ENCODE measurements around the gene INAFM1. TPM values are rescaled to one million over a fixed set of nuclear protein-coding genes. Genes with fewer than 3 reads are reported as not detected.

Gene INAFM1
- total and polyA plus RNA-seq, 9 of the 15 experiments (the other 6 are each of a cell fraction or from before 2014, with no cell fraction given) = 0.71 to 30.9 (median 3.1) TPM

GRCh38 chr19:47315125-47315821 is 40.6 kb downstream of the INAFM1 start (continued):
- 0 out of 2 replicates have a peak, but pooled peaks have one; percentile 12 for TF ChIP-seq ZBTB40 (IDR thresholded peaks at IDR 0.05)
- no peak for TF ChIP-seq ZBTB40 (CRISPR knock-in tag; IDR thresholded peaks at IDR 0.05)
- TF ChIP-seq KAT2B (IDR thresholded peaks at IDR 0.05; ENCODE audit: low read depth, low read length) = no peak
- peak in 1 of 2 experiments; percentile 82; a peak in 2 of 3 replicates for TF ChIP-seq CBX3 (IDR thresholded peaks at IDR 0.05; ENCODE audit: borderline replicate concordance in 1 of 2, low read length in 2 of 2)
- TF ChIP-seq RHOXF2B (CRISPR knock-in tag; conservative IDR thresholded peaks at IDR 0.05) = no peak
- peak; percentile 86; the same call in 1 of the 2 replicates for TF ChIP-seq BACH1 (tag; IDR thresholded peaks at IDR 0.05)
- TF ChIP-seq CTCF (IDR thresholded peaks at IDR 0.05 in 2 of 3, conservative IDR thresholded peaks at IDR 0.05 in 1 of 3; ENCODE audit: insufficient read depth in 2 of 3, low read depth in 1 of 3, low read length in 3 of 3) = no peak
- TF ChIP-seq ZNF57 (CRISPR knock-in tag; IDR thresholded peaks at IDR 0.05) = no peak
- TF ChIP-seq NR2C2 (CRISPR knock-in tag; IDR thresholded peaks at IDR 0.05) = no peak
- peak; percentile 86 for TF ChIP-seq NR2C2 (tag; IDR thresholded peaks at IDR 0.05)
- no peak for TF ChIP-seq ZBTB9 (CRISPR knock-in tag; IDR thresholded peaks at IDR 0.05)
- TF ChIP-seq GABPA (tag; conservative IDR thresholded peaks at IDR 0.05; ENCODE audit: low read depth) = peak; percentile 54
- TF ChIP-seq PCBP2 (IDR thresholded peaks at IDR 0.05; ENCODE audit: low read depth, low read length, poor library complexity, severe bottlenecking) = no peak
- TF ChIP-seq LARP7 (IDR thresholded peaks at IDR 0.05) = no peak
- TF ChIP-seq HDAC1 (IDR thresholded peaks at IDR 0.05) = peak in 1 of 2 experiments; percentile 70; a peak in 2 of 4 replicates
- no peak for TF ChIP-seq HLTF (IDR thresholded peaks at IDR 0.05)

Data from K562 (cell line).